ENCODE results near the gene IPCEF1. TPM values are rescaled to one million over a fixed set of nuclear protein-coding genes. Genes with fewer than 3 reads are reported as not detected.

IPCEF1 gene
- total RNA-seq, 1 donor from 2014 or later, result 1.3 TPM

DNA sequence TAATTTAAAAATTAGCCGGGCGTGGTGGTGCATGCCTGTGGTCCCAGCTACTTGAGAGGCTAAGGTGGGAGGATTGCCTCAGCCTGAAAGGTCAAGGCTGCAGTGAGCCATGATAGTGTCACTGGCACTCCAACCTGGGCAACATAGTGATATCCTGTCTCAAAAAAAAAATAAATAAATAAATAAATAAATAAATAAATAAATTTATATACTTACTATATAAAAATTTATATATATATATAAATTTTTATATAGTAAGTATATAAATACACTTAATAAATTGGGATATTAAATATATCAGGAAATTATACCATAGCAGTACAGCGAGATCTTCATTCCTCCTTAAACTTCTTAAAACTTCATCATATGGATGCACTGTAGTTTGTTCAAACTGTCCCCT is 23.0 kb upstream of the IPCEF1 start:
- intact Hi-C loops (cut with DNase I), result no loop called here
- no peak for ATAC-seq (ENCODE audit: poor library complexity)
- DNase-seq, result no peak

DNA sequence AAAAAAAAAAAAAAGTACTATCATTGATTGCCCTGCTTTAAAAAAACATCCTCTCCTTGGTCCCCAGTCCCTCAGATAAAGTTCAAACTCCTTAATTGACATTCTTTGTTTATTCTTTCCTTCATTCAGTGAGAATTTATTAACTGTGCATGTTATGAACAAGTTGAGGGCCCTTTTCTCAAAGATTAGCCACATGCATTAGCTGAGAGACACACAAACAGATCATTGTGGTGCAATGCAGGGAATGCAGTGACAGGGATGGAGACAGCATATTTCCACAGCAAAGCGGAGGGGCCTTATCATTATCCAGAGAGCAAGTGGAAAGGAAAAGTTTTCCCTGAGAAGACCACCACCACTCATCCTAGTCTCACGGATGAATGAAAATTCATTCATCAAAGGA is 21.9 kb upstream of the IPCEF1 start:
- DNase-seq, result no peak
- intact Hi-C loops (cut with DNase I), result no loop called here
- ATAC-seq (ENCODE audit: poor library complexity), result no peak

DNA sequence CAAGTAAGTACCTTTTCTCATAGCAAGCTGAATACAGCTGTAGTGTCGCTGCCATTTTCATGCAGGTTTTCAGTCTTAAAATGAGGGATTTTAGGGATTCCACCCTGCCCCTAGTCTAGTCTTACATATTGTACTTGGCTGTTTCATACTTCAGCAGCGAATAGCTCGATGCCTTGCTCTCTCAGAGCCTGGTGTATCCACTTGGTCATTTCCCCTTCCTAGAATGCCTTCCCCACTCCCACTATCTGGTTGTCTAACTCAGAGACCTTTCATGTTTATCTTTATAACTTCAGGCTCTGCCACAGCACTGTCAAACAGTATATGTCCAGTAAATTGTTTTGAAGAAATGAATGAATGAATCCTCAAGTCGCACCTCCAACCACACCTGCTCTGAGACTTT is 21.1 kb upstream of the IPCEF1 start:
- intact Hi-C loops (cut with DNase I), result no loop called here
- no peak for DNase-seq

DNA sequence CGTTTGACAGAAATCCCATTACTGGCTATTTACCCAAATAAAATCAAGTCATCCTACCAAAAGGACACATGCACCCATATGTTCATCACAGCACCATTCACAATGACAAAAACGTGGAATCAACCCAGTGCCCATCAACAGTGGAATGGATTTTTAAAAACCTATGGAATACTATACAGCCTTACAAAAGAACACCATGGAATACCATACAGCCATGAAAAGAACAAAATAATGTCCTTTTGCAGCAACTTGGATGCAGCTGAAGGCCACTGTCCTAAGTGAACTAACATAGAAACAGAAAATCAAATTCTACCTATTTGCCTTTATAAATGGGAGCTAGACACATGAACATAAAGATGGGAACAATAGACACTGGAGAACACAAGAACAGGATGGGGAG is 17.4 kb upstream of the IPCEF1 start:
- ATAC-seq (ENCODE audit: poor library complexity) (no peak), DNase-seq (no peak)
- intact Hi-C loops (cut with DNase I), result loop anchor here (5.0 kb wide), 1 partner anchor 222 kb away; no protein-coding TSS in a partner anchor

More for the DNA sequence above, 21.1 kb upstream of the IPCEF1 start:
- no peak for ATAC-seq (ENCODE audit: poor library complexity)

DNA sequence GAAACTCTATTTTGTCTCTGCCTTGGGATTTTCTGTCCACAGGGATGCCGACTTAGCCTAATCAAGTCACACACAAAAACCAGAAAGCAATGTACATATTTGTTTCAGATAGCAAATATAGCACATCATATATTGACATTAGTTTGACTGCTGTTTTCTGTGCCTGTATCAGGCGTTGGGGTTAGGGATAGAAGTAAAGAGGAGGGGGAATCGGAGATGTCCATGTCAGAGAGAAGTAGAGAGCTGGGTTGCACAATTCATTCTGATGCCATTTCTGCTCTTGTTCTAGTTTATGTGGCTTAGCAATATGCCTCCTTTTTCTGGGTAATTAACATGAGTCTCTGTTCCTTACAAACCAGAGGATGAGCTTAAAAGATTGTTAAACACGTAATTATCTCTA is 14.7 kb upstream of the IPCEF1 start:
- no peak for DNase-seq
- intact Hi-C loops (cut with DNase I), result loop anchor here (5.0 kb wide), 1 partner anchor 219 kb away; no protein-coding TSS in a partner anchor
- ATAC-seq (ENCODE audit: poor library complexity), result no peak

DNA sequence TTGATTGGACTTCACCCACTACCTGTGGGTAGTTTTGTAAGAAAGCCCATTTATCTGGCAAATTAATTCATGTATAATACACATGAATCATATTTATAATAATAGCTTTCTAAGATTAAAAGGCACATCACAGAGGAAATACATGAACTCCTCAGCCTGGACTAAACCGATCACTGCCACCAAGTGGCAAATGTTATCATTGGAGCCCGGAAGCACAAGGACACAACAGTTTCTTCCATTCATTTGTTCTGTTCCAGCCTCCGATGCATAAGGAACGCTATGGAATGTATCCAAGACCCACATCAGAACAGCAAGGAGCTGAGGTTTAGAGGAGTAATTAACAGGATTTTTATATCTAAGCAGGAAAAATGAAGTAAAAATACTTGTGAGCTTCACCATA is 13.9 kb upstream of the IPCEF1 start:
- DNase-seq, result no peak
- peak; percentile 78 for ATAC-seq (ENCODE audit: poor library complexity)
- intact Hi-C loops (cut with DNase I), result loop anchor here (5.0 kb wide), 1 partner anchor 218 kb away; no protein-coding TSS in a partner anchor

DNA sequence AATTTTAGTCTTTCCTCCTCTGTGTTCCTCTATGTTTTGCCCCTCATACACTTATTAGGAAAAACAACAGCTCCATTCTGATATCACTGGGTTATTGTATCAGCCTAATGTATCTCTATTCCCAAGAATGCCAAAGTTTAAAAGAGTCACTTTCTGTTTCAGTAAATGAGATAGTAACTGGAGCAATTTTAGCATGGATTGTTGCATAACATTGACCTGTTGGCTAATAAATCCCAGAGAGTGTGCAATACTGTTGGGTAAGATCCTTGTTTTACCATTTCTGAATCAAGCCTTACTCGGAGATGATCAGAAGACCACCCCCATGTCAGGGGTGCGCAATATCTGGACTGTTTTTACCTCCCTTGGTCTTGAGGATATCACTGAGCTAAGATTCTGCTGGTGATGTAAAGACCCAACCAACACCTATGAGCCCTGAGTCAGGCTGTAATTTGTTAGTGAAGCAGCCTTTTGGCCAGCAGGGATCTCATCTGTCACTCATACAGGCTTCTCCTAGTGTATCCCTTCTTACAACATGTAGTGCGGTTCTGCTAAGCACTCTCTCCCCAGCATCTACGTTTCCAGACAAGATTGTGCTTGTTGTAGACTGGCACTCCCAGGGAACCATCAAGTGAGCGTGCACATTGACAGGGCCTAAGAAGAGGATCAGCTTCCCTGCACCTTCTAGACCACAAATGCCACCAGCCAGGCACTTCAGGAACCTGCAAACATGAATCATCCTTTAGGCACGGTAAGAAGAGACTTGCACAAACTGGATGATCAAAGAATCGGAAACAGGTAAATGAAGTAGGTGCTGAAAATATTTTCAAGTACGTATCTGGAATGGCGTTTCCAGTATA is 11.5 kb upstream of the IPCEF1 start:
- ATAC-seq (ENCODE audit: poor library complexity) (no peak), DNase-seq (no peak)
- intact Hi-C loops (cut with DNase I), result no loop called here

DNA sequence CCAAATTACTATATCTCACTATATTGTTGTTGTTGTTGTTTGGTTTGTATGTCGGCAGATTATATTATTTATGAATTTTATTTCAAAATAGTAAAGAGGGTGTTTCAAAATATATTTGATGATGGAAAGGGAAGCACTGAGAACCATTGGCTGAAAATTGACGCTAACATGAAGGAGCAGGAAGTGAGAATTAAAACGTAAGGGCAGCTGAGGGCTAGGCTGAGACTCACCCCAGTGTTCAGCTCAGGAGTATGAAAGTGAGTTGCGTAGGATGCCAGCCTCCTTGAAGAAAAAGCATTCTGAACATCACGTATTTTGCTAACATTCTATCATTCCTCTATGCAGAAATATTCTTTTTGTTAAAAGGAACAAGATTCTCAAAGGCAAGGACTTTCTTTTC is 10.7 kb upstream of the IPCEF1 start:
- DNase-seq (no peak), ATAC-seq (ENCODE audit: poor library complexity) (no peak)
- intact Hi-C loops (cut with DNase I), result no loop called here

DNA sequence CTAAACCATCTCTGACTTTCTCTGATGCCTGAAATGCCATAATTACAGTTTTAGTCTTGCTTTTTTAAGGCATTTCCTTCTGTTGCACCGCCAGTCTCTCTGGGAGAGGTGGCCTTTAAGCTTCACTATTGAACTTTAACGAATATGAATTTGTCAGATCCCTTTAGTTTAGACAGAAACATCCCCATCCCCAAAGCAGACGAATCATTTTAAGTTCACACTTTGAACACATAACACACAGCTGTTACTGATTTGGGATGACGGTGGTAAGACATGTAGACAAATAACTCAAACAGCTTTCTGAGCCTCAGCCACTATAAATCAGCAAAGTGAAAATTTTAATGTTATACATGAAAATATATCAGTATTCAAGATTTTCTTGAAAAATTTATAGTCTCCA is 7.2 kb upstream of the IPCEF1 start:
- DNase-seq (no peak), ATAC-seq (ENCODE audit: poor library complexity) (no peak)
- intact Hi-C loops (cut with DNase I), result no loop called here

DNA sequence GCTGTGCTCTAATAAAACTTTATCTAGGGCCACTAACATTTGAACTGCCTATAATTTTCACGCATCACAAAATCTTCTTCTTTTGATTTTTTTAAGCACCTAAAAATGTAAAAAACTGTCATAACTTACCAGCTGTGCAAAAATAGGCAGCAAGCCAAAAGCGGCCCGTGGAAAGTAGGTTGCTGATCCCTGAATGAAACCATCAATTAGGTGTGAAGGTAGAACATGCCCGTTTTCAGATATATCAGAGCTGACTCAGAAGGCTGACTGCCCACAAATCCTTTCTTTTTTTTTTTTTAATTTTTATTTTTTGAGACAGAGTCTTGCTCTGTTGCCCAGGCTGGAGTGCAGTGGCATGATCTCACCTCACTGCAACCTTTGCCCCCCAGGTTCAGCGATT is 4.9 kb upstream of the IPCEF1 start:
- intact Hi-C loops (cut with DNase I), result no loop called here
- ATAC-seq (ENCODE audit: poor library complexity) (no peak), DNase-seq (no peak)

DNA sequence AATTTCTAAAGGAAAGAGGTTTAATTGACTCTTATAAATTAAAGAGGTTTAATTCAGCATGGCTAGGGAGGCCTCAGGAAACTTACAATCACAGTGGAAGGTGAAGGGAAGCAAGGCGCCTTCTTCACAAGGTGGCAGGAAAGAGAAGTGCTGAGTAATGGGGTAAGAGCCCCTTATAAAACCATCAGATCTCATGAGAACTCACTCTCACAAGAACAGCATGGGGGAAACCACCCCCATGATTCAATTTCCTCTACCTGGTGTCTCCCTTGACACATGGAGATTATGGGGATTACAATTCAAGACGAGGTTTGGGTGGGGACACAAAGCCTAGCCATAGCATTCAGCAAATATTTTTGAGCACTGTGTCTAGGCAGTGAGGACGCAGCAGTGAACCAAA is 3.9 kb upstream of the IPCEF1 start:
- DNase-seq, result no peak
- ATAC-seq (ENCODE audit: poor library complexity), result no peak
- intact Hi-C loops (cut with DNase I), result no loop called here

DNA sequence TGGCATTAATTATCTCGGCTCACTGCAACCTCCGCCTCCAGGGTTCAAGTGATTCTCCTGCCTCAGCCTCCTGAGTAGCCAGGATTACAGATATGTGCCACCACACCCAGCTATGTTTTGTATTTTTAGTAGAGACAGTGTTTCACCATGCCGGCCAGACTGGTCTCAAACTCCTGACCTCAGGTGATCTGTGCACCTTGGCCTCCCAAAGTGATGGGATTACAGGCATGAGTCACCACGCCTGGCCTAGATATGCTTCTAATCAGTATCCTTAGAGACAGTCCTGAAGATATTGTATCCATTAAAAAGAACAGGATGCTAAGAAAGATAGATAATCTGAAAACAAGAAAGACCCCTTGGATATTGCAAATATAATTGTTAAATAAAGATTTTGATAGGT is 3.1 kb upstream of the IPCEF1 start:
- no peak for ATAC-seq (ENCODE audit: poor library complexity)
- DNase-seq, result no peak
- intact Hi-C loops (cut with DNase I), result no loop called here

DNA sequence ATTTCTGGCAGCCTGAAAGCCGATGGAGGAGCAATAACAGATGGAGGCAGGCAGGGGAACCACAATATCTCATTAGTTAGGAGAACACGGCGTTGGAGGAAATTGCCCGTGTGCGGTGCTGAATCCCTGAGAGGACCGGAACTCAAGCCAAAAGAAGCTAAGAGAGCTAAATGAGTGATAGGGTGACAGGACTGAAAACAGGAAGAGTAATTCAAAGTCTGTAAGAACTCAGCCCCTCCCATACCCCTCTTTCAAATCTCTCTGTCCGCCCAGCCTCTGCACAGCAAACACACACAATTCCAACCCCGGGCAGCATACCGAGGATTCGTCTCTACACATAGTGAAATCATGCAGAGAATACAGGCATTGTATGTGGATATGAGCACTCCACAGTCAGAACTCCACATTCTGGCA is 2.6 kb upstream of the IPCEF1 start:
- DNase-seq, result no peak
- ATAC-seq (ENCODE audit: poor library complexity), result peak; percentile 34
- intact Hi-C loops (cut with DNase I), result no loop called here

DNA sequence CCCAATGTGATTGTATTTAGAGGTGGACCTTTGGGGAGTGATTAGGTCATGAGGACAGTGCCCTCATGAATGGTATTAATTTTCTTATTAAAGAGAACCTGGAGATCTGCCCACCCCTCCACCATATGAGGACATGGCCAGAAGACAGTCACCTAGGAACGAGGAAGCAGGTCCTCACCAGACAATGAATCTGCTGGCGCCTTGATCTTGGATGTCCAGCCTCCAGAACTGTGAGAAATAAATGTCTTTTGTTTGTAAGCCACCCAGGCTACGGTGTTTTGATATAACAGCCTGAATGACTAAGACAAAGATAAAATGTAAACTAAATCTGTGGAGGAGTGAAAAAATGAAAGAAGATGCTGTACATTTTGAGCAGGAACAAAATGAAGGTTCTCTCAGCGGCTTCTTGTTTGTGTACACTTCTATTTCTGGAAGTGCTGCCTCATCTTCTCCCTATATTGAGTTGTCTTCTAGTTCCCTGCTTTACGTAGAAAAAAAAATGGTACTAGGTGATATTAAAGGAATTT is 1.5 kb upstream of the IPCEF1 start:
- intact Hi-C loops (cut with DNase I), result no loop called here
- ATAC-seq (ENCODE audit: poor library complexity) (no peak), DNase-seq (no peak)

DNA sequence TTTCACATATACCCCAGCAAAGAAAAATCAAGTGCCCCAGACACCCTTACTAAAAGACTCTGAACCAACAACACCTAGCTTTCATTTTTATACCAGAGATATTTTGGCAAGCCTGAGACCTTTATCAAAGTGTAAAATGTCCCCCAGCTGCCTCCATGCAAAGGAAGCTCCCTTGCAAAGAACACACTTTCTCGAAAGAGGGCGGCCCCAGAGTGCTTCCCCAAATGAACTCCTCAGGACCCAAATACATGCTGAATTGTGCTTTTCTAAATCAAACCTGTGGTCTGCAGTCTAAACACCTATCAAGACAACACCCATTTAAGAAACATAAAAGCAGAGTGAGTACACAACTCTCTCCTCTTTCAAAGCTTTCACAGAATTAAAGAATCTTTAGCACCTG is 490 bp downstream of the IPCEF1 start:
- ATAC-seq (ENCODE audit: poor library complexity) (no peak), DNase-seq (no peak)
- intact Hi-C loops (cut with DNase I), result no loop called here

DNA sequence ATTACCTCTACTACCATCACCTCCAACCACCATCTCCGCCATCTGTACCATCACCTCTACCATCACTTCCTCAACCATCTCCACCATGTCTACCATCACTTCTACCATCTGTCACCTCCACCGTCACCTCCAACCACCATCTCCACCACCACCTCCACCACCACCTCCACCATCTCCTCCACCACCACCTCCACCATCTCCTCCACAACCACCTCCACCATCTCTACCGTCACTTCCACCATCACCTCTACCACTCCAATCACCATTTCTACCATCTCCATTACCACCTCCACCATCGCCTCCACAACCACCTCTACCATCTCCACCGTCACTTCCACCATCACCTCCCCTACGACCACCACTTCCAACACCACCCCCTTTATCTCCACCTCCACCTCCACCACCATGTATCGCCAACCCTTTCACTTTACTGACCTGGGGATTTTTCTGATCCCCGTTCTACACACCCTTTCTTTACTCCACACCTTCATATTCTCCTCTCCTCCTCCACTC is 2.3 kb downstream of the IPCEF1 start:
- intact Hi-C loops (cut with DNase I), result no loop called here
- no peak for ATAC-seq (ENCODE audit: poor library complexity)

DNA sequence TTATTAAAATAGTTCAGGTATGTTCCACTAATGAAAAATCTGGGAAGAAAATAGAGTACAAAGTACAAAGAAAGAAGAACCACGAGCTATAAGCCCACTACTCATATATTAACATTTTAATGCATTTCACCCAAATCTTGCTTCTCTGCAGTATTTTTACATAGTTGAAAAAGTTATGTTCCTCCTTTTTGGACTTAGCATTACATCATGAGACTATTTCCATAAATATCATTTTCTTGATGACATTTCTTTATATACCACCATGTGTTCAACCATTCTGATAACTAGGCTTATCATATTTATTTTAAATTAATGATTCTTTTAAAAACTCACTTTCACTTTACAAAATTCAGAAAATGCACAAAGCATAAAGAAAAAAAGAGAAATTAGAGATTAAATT is 3.0 kb downstream of the IPCEF1 start:
- DNase-seq (no peak), ATAC-seq (ENCODE audit: poor library complexity) (no peak)
- intact Hi-C loops (cut with DNase I), result no loop called here

More for the DNA sequence above, 2.3 kb downstream of the IPCEF1 start:
- no peak for DNase-seq

DNA sequence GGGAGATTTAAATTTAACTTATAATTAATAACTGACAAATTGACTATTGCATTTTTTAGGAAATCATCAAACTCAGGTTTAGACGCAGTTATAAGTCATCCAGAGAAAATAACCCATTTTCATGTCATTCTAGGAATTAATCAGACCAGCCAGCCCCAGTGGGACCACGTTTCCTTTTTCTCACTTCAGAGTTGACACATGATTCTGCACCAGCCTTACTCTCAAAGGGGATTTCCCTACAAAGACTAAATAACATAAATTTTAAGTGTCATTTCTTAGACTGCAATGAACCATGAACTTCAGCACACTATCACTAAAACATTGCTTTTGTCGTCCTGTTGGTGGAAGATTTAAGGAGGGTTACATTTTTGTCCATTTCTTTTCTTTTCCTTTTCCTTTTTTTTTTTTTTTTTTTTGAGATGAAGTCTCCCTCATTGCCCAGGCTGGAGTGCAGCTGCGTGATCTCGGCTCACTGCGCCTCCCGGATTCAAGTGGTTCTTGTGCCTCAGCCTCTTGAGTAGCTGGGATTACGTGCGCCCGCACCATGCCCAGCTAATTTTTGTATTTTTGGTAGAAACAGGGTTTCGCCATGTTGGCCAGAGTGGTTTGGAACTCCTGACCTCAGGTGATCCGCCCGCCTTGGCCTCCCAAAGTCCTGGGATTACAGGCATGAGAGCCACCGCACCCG is 3.6 kb downstream of the IPCEF1 start:
- no peak for DNase-seq
- intact Hi-C loops (cut with DNase I), result no loop called here
- ATAC-seq (ENCODE audit: poor library complexity), result no peak

DNA sequence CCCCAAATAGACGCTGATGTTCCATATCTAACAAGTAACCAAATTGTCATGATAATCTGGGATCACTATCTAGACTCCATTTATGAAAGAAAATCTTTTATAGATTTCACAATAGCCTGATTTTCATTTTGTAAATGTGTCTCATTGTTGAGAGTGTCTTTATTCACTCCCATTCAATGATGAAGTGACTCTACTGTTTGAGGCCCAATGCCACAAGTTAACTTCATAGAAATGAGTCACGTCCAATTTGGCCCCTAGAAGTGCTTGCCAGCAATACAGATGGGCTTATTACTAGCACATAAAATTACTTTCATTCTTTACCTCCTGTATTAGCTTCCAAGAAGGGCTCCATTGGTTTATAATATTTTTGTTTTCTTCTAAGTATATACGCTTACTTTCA is 6.3 kb downstream of the IPCEF1 start:
- ATAC-seq (ENCODE audit: poor library complexity), result no peak
- intact Hi-C loops (cut with DNase I), result no loop called here
- no peak for DNase-seq

DNA sequence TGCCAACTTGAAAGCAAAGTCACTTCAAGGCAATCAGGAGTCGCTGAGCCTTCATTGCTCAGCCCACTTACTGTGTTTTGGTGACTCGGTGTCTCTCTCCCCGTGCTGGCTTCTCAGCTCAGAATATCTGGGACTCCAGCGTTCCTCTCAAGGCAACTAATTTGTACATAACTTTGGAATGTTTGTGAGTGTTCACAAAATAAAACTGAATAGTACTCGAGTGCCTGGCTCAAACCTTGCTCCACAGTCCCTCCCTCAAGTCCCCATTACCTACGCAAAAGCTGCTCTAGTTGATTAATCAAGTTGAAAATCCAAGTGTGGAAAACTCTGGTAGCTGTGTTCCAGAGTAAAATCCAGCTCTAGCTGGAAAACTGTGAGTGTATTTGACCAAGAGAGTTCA is 8.6 kb downstream of the IPCEF1 start:
- intact Hi-C loops (cut with DNase I), result no loop called here
- DNase-seq (no peak), ATAC-seq (ENCODE audit: poor library complexity) (no peak)
